Prostate gland (tissue), 2 donors: ENCODE results near the gene SLC26A9. TPM values are rescaled to one million over a fixed set of nuclear protein-coding genes. Genes with fewer than 3 reads are reported as not detected.

ENCODE experiments used
- DNase-seq: peaks from one replicate; pipeline ENCODE4 v3.0.0-alpha.2; 2019; ENCODE audit warnings: low spot score
- H3K27ac ChIP-seq, 2 donors: fragments of 200-600 bp; sonication (generic); 2 replicates each; pipeline ENCODE4 v1.5.1; 2017 to 2019
- H3K27me3 ChIP-seq: fragments of 200-600 bp; sonication (generic); replicated peaks from 2 replicates; pipeline ENCODE4 v1.5.1; 2019; ENCODE audit not compliant: insufficient read depth
- H3K36me3 ChIP-seq, 2 donors: fragments of 200-600 bp; sonication (generic); 1 replicate in 1 of 2; 2 replicates in 1 of 2; pipeline versions ENCODE4 v1.5.1 to v1.8.1; 2017 to 2019
- H3K4me1 ChIP-seq: fragments of 200-600 bp; sonication (generic); replicated peaks from 2 replicates; pipeline ENCODE4 v1.5.1; 2019
- H3K4me3 ChIP-seq, 2 donors: fragments of 200-600 bp; sonication (generic); 2 replicates each; pipeline ENCODE4 v1.5.1; 2017 to 2019
- H3K9me3 ChIP-seq: fragments of 200-600 bp; sonication (generic); 2 replicates; pipeline ENCODE4 v1.5.1; 2017
- CTCF ChIP-seq, 4 experiments: fragments of 200-600 bp in 2 of 4; fragments of 450-650 bp in 2 of 4; sonication (generic) in 2 of 4; IDR thresholded peaks; 1 replicate in 3 of 4; 2 replicates in 1 of 4; pipeline ENCODE4 v1.5.1; 2016 to 2019; ENCODE audit warnings: antibody characterized with exemption in 4 of 4, mild to moderate bottlenecking in 2 of 4, moderate library complexity in 2 of 4
- POLR2A ChIP-seq: fragments of 450-650 bp; IDR thresholded peaks from one replicate; pipeline ENCODE4 v1.6.1; 2016; ENCODE audit warnings: antibody characterized with exemption, mild to moderate bottlenecking
- POLR2AphosphoS5 ChIP-seq: sonication (generic); formaldehyde crosslinking; IDR thresholded peaks from one replicate; pipeline ENCODE4 v1.6.1; 2017; ENCODE audit warnings: antibody characterized with exemption
- WGBS: methylation state at CpG from one replicate; pipeline ENCODE4 v1.1.5; 2018; 5-methylcytosine and 5-hydroxymethylcytosine counted together
- intact Hi-C: fragments of 100-400 bp; cut with DNase I; formaldehyde crosslinking; loops from one replicate; pipeline ENCODE4 v1.14.2; 2022
- total RNA-seq, 2 donors: library from RNA; depleted of rRNA; stranded (reverse); fragments of >200 nt; gene quantifications; one replicate each; pipeline ENCODE4 v1.1.0, GENCODE V29; 2016

The SLC26A9 gene
- total RNA-seq, 2 donors from 2014 or later, result 0.09 TPM; not detected in 1

- 86% methylated on average over 4 of the region's 4 CpGs for WGBS
Measured at GRCh38 chr1:205971082-205971481, 27.8 kb upstream of the SLC26A9 start.

DNA sequence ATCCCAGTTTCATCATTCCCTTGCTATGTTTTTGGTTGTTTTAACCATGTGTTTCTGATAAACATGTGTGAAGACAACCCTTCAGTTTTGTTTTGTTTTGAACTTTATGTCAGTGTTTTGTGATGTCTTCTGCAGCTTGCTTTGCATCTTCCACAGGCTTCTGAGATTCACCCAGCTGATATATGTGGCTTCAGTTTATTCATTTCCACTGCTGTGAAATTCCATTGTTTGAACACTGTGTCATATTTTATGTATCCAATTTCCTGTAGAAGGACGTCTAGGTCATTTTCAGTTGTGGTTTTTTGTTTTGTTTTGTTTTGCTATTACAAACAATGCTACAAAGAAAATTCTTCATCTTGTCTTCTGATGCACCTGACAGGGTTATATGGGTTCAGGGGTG is 27.2 kb upstream of the SLC26A9 start:
- 13% methylated on average over 1 of the region's 1 CpG for WGBS
- H3K4me3 ChIP-seq, result no peak overlapping the region
- intact Hi-C loops, result no loop called here
- TF ChIP-seq CTCF (IDR thresholded peaks at IDR 0.05) (no peak), POLR2AphosphoS5 (no peak), POLR2A (no peak)
- H3K27ac ChIP-seq, result no peak overlapping the region
- no peaks in the 10 kb centered on the region for H3K9me3 ChIP-seq
- no peaks in the 10 kb centered on the region for H3K27me3 ChIP-seq
- no peaks in the 10 kb centered on the region for H3K36me3 ChIP-seq
- H3K4me1 ChIP-seq, result no peaks in the 10 kb centered on the region
- DNase-seq, result no peak

More at GRCh38 chr1:205971082-205971481, 27.8 kb upstream of the SLC26A9 start:
- TF ChIP-seq POLR2AphosphoS5 (no peak), CTCF (IDR thresholded peaks at IDR 0.05) (no peak), POLR2A (no peak)
- no peak overlapping the region for H3K27ac ChIP-seq
- no peak for DNase-seq
- H3K27me3 ChIP-seq, result no peaks in the 10 kb centered on the region
- H3K9me3 ChIP-seq, result no peaks in the 10 kb centered on the region
- H3K4me1 ChIP-seq, result no peaks in the 10 kb centered on the region
- intact Hi-C loops, result no loop called here
- H3K36me3 ChIP-seq, result no peaks in the 10 kb centered on the region
- no peak overlapping the region for H3K4me3 ChIP-seq

GRCh38 chr1:205969229-205969628 is 26.0 kb upstream of the SLC26A9 start:
- H3K36me3 ChIP-seq, result no peaks in the 10 kb centered on the region
- H3K4me1 ChIP-seq, result no peaks in the 10 kb centered on the region
- DNase-seq, result no peak
- no peaks in the 10 kb centered on the region for H3K27me3 ChIP-seq
- TF ChIP-seq POLR2AphosphoS5, result no peak
- TF ChIP-seq POLR2A, result no peak
- no peak for TF ChIP-seq CTCF (IDR thresholded peaks at IDR 0.05)
- WGBS, result 85% methylated on average over 8 of the region's 8 CpGs
- H3K4me3 ChIP-seq, result no peak overlapping the region
- intact Hi-C loops, result no loop called here
- no peak overlapping the region for H3K27ac ChIP-seq
- no peaks in the 10 kb centered on the region for H3K9me3 ChIP-seq

DNA sequence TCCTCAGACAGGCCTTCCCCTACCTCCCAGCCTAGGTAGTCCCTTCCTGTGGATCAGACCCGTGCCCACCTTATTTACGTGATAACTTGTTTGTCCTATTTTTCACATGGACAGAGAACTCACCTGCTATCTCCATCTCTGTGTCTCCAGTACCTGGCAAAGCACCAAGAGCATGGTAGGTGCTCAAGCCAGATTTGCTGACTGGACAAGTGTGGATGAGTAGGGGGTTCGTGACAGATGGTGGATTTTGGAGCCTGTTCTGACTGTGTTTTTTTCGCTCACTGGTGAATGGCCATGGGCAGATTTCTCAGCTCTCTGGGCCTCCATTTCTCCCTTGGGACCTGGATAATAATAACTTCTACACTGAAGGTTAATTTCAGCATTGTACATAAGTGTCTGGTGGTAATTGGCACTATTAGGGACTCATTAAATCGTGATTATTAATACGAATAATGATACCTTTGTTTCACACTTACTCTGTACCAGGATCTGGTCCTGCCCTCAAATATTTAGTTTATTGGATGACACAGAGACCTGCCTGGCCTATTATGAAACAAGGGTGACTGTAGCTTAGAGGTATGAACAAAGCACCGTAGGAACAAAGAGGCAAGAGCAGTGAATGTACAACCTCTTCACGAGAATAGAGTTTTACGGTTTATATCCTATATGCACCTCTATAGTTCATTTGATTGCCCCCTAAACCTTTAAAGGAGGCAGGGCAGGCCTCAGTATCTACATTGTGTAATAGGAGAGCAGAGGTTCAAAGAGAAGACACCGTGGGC is 24.5 kb upstream of the SLC26A9 start:
- Histone ChIP-seq H3K36me3 (no peaks in the 10 kb centered on the region), H3K4me1 (no peaks in the 10 kb centered on the region), H3K27ac (no peak overlapping the region), H3K4me3 (no peak overlapping the region), H3K27me3 (no peaks in the 10 kb centered on the region), H3K9me3 (no peaks in the 10 kb centered on the region)
- no peak for TF ChIP-seq CTCF (IDR thresholded peaks at IDR 0.05)
- TF ChIP-seq POLR2A, result no peak
- TF ChIP-seq POLR2AphosphoS5, result no peak
- WGBS, result 77% methylated on average over 10 of the region's 10 CpGs
- DNase-seq, result no peak
- intact Hi-C loops, result no loop called here
